H1 (cell line): ENCODE data around the gene LRRC46. TPM values are rescaled to one million over a fixed set of nuclear protein-coding genes. Genes with fewer than 3 reads are reported as not detected.
A peak's percentile ranks its signal among the peaks of the same experiment; 100 is the strongest.

ENCODE experiments used
- CEBPB ChIP-seq: IDR thresholded peaks from 2 replicates; pipeline ENCODE4 v1.6.1; 2012; ENCODE audit warnings: low read depth, low read length
- CTBP2 ChIP-seq: IDR thresholded peaks from 2 replicates; pipeline ENCODE4 v1.7.0; 2011; ENCODE audit warnings: borderline replicate concordance, mild to moderate bottlenecking, moderate library complexity, mixed read lengths, low read length; ENCODE audit not compliant: insufficient read depth, insufficient read length
- CTCF ChIP-seq, 3 experiments: IDR thresholded peaks; 1 replicate in 2 of 3; 2 replicates in 1 of 3; pipeline versions ENCODE4 v1.5.1 to v1.6.1; 2011; ENCODE audit warnings: low read length in 3 of 3, mild to moderate bottlenecking in 3 of 3, inconsistent platforms in 2 of 3, low read depth in 1 of 3, moderate library complexity in 1 of 3; ENCODE audit not compliant: insufficient read depth in 1 of 3; ENCODE audit errors: control extremely low read depth in 1 of 3
- E2F6 ChIP-seq: IDR thresholded peaks from 2 replicates; pipeline ENCODE4 v1.6.1; 2012; ENCODE audit warnings: inconsistent platforms
- EGR1 ChIP-seq: IDR thresholded peaks from 2 replicates; pipeline ENCODE4 v1.6.1; 2011; ENCODE audit warnings: low read depth, low read length, borderline replicate concordance
- RAD21 ChIP-seq, 2 experiments: IDR thresholded peaks in 1 of 2; conservative IDR thresholded peaks in 1 of 2; 2 replicates each; pipeline ENCODE4 v1.6.1; 2011; ENCODE audit warnings: low read depth in 2 of 2, low read length in 2 of 2, improper control_type of control experiment in 1 of 2, inconsistent platforms in 1 of 2, mild to moderate bottlenecking in 1 of 2, moderate library complexity in 1 of 2
- RBBP5 ChIP-seq: IDR thresholded peaks from 2 replicates; pipeline ENCODE4 v1.7.1; 2012; ENCODE audit warnings: low read depth, mild to moderate bottlenecking, inconsistent platforms, low read length, moderate library complexity, borderline replicate concordance
- SP2 ChIP-seq: IDR thresholded peaks from 2 replicates; pipeline ENCODE4 v1.6.1; 2012; ENCODE audit warnings: mild to moderate bottlenecking, low read length, inconsistent platforms
- polyA plus RNA-seq, 7 experiments: library from polyadenylated mRNA; depleted of rRNA in 3 of 7; stranded (reverse) in 5 of 7; unstranded in 2 of 7; fragments of >200 nt in 5 of 7; fragments of 200-250 nt in 2 of 7; gene quantifications; 1 replicate in 5 of 7; 2 replicates in 1 of 7; 4 replicates in 1 of 7; pipeline versions ENCODE4 v1.2.1 to v1.2.3, GENCODE V29; 2011 to 2013; ENCODE audit warnings: missing spikeins in 2 of 7, mixed read lengths in 2 of 7
- total RNA-seq: library from RNA; stranded (reverse); fragmentation: NEBNext Ultra II Directional; extraction: Animal tissue kit (Norgen Biotek cat#: 25700); gene quantifications from 2 replicates; pipeline ENCODE4 v1.2.1, GENCODE V29; 2021

Gene LRRC46
- total and polyA plus RNA-seq, 2 of the 8 experiments (the other 6 are each of a cell fraction or from before 2014, with no cell fraction given): 0.18 TPM; not detected in 1

GRCh38 chr17:47821424-47822391 is 9.8 kb upstream of the LRRC46 start, which contains the start of gene OSBPL7 (continued):
- TF ChIP-seq E2F6 (peak; percentile 30; the same call in 1 of the 2 replicates), SP2 (peak; percentile 44; the same call in 1 of the 2 replicates), CTBP2 (no peak), EGR1 (peak; percentile 54; the same call in 1 of the 2 replicates), CEBPB (no peak), RBBP5 (no peak), RAD21 (IDR thresholded peaks at IDR 0.05 in 1 of 2, conservative IDR thresholded peaks at IDR 0.05 in 1 of 2; ENCODE audit: low read depth in 2 of 2, low read length in 2 of 2) (peak in 1 of 2 experiments; percentile 15; a peak in 1 of 4 replicates), CTCF (IDR thresholded peaks at IDR 0.05; ENCODE audit: control extremely low read depth in 1 of 3, insufficient read depth in 1 of 3, low read depth in 1 of 3, low read length in 3 of 3) (peak; percentile 36 to 59 (median 51))
